Mesothelial cell of epicardium (in vitro differentiated cells): ENCODE measurements around the gene FLNA. TPM values are rescaled to one million over a fixed set of nuclear protein-coding genes. Genes with fewer than 3 reads are reported as not detected.

Source experiments
- DNase-seq, 2 experiments: peaks; one replicate each; pipeline ENCODE4 v3.0.0; 2021; ENCODE audit warnings: low spot score in 2 of 2; ENCODE audit not compliant: unreplicated experiment in 2 of 2
- H3K27ac Mint-ChIP-seq: 2 replicates; pipeline ENCODE4 v1.8.0; 2021; ENCODE audit warnings: mixed read lengths
- H3K27me3 Mint-ChIP-seq: 2 replicates; pipeline ENCODE4 v1.8.0; 2021; ENCODE audit warnings: low read depth, mixed read lengths
- H3K36me3 Mint-ChIP-seq: 2 replicates; pipeline ENCODE4 v1.8.0; 2021; ENCODE audit warnings: mixed read lengths
- H3K4me1 Mint-ChIP-seq: 2 replicates; pipeline ENCODE4 v1.8.0; 2021; ENCODE audit warnings: mixed read lengths
- H3K4me3 Mint-ChIP-seq: 2 replicates; pipeline ENCODE4 v1.8.0; 2021; ENCODE audit warnings: mild to moderate bottlenecking, moderate library complexity, mixed read lengths
- H3K9me3 Mint-ChIP-seq: 2 replicates; pipeline ENCODE4 v1.8.0; 2021; ENCODE audit warnings: mixed read lengths
- total RNA-seq: library from RNA; stranded (reverse); gene quantifications from 3 replicates; pipeline ENCODE4 v1.2.1, GENCODE V29; 2021
- TF ChIP-seq, protein P1 (sequence below): fragments of 200-600 bp; sonication (generic); IDR thresholded peaks from one replicate; pipeline ENCODE4 v1.5.0; 2021; ENCODE audit warnings: antibody characterized with exemption; ENCODE audit not compliant: unreplicated experiment

FLNA gene
- total RNA-seq, 1 donor from 2014 or later: 1,412 TPM

- Mint-ChIP-seq H3K36me3 (peaks cover 19% of the 10 kb centered on the region), H3K4me1 (no peaks in the 10 kb centered on the region), H3K27me3 (no peaks in the 10 kb centered on the region), H3K9me3 (peaks cover 3% of the 10 kb centered on the region), H3K27ac (no peak overlapping the region), H3K4me3 (no peak overlapping the region)
- no peak for DNase-seq
- TF ChIP-seq, protein P1, sequence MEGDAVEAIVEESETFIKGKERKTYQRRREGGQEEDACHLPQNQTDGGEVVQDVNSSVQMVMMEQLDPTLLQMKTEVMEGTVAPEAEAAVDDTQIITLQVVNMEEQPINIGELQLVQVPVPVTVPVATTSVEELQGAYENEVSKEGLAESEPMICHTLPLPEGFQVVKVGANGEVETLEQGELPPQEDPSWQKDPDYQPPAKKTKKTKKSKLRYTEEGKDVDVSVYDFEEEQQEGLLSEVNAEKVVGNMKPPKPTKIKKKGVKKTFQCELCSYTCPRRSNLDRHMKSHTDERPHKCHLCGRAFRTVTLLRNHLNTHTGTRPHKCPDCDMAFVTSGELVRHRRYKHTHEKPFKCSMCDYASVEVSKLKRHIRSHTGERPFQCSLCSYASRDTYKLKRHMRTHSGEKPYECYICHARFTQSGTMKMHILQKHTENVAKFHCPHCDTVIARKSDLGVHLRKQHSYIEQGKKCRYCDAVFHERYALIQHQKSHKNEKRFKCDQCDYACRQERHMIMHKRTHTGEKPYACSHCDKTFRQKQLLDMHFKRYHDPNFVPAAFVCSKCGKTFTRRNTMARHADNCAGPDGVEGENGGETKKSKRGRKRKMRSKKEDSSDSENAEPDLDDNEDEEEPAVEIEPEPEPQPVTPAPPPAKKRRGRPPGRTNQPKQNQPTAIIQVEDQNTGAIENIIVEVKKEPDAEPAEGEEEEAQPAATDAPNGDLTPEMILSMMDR: no peak
Measured at GRCh38 chrX:154359362-154360154, 14.9 kb downstream of the FLNA start.

GRCh38 chrX:154358829-154359228, 15.6 kb downstream of the FLNA start:
- H3K36me3 Mint-ChIP-seq: peaks cover 19% of the 10 kb centered on the region
- TF ChIP-seq, protein P1: no peak
- DNase-seq: no peak
- no peak overlapping the region for H3K27ac Mint-ChIP-seq
- H3K4me3 Mint-ChIP-seq: no peak overlapping the region
- no peaks in the 10 kb centered on the region for H3K4me1 Mint-ChIP-seq
- no peaks in the 10 kb centered on the region for H3K27me3 Mint-ChIP-seq
- H3K9me3 Mint-ChIP-seq: peaks cover 3% of the 10 kb centered on the region

DNA sequence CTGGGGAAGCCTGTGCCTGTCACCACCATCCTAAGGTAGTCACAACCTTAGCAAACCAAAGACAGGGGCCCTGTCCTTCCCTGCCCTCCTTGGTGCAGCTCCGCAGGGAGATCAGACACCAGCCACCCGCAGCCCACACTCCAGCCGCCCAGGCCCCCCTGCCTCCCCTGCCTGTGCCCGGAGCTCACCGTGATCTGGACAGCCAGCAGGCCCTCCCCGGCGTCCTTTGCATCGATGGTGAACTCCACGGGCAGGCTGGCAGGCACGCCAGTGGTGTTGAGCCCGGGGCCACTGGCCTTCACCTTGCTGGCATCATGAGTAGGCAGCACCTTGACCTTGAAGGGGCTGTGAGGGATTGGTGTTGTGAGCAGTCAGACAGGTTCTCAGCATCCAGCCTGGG, 16.4 kb downstream of the FLNA start:
- Mint-ChIP-seq H3K9me3 (no peaks in the 10 kb centered on the region), H3K4me3 (no peak overlapping the region)

DNA sequence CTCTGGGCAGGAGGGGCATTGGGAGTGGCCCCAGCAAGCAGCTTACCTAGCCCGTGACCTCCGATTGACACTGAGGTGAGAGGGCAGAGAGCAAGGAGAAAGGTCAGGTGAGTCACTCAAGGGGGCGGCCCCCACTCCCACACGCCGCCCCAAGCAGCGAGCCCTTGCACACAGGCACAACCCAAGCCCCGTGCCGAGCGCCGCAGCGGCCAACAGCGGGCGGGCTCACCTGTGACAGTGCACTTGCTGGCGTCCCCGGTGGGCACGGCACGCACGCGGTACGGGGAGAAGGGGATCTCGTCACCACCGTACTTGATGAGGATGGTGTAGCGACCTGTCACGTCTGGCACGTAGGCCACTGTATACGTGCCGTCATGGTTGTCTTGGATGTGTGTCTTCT, 17.2 kb downstream of the FLNA start:
- Mint-ChIP-seq H3K9me3 (no peaks in the 10 kb centered on the region), H3K27me3 (no peaks in the 10 kb centered on the region), H3K4me1 (no peaks in the 10 kb centered on the region), H3K36me3 (peaks cover 14% of the 10 kb centered on the region), H3K4me3 (no peak overlapping the region), H3K27ac (no peak overlapping the region)
- DNase-seq: no peak
- TF ChIP-seq, protein P1: no peak

More for the DNA sequence above, 16.4 kb downstream of the FLNA start:
- no peaks in the 10 kb centered on the region for H3K4me1 Mint-ChIP-seq
- DNase-seq: no peak
- H3K36me3 Mint-ChIP-seq: peaks cover 17% of the 10 kb centered on the region
- no peak overlapping the region for H3K27ac Mint-ChIP-seq
- H3K27me3 Mint-ChIP-seq: no peaks in the 10 kb centered on the region
- TF ChIP-seq, protein P1: no peak

DNA sequence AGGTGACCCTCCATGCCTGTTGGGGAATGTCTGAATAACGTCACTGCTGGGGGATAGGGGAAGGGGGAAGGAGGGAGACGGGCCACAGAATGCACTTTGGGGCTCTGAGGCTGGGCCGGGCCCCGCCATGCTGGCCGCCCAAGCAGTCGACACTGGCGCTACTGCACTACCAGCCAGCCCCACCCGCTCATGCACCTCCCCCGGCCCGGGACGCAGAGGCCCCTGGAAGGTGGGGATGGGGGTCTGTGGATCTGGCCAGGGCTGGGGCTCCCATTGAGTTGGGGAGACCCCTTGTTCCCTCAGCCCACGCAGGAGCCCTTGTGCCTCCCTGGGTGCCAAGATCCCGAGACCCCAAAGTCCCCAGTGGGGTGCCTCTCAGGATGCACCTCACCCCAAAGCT, 17.8 kb downstream of the FLNA start:
- TF ChIP-seq, protein P1: no peak
- no peaks in the 10 kb centered on the region for H3K4me1 Mint-ChIP-seq
- peaks cover 14% of the 10 kb centered on the region for H3K36me3 Mint-ChIP-seq
- H3K27me3 Mint-ChIP-seq: no peaks in the 10 kb centered on the region
- H3K9me3 Mint-ChIP-seq: no peaks in the 10 kb centered on the region
- no peak overlapping the region for H3K4me3 Mint-ChIP-seq
- DNase-seq: no peak
- no peak overlapping the region for H3K27ac Mint-ChIP-seq
